Endothelial cell of umbilical vein (primary cell): ENCODE results near the gene GABRR3. TPM values are rescaled to one million over a fixed set of nuclear protein-coding genes. Genes with fewer than 3 reads are reported as not detected.

ENCODE experiments used
- BruUV-seq: library from RNA; stranded (reverse); fragments of 400-500 nt; replicated peaks from 2 replicates; lab custom pipeline; 2021; lab: Mats Ljungman, UMichigan
- CTCF ChIA-PET: fragments of 300-600, 350-600 bp; sonication (Branson Sonifier 250); formaldehyde crosslinking; loops from one replicate; lab custom pipeline; 2021; ENCODE audit warnings: antibody characterized with exemption, inconsistent platforms; lab: Charles Lee
- POLR2A ChIA-PET: fragments of 300-600, 350-600 bp; sonication (Branson Sonifier 250); formaldehyde crosslinking; loops from one replicate; lab custom pipeline; 2021; ENCODE audit warnings: antibody characterized with exemption, inconsistent platforms; lab: Charles Lee
- DNase-seq: peaks from one replicate; pipeline ENCODE4 v3.0.0-alpha.2; 2011; ENCODE audit warnings: low read depth, low spot score
- FAIRE-seq: peaks from 2 replicates; lab custom pipeline; 2011; peaks lifted over from hg19 to GRCh38; lab: Jason Lieb, UNC
- H2AFZ ChIP-seq: 2 replicates; pipeline ENCODE4 v1.6.0; 2012; ENCODE audit warnings: low read depth, low read length, control low read depth, inconsistent platforms
- H3K27ac ChIP-seq: 2 replicates; pipeline ENCODE4 v1.5.1; 2011; ENCODE audit warnings: low read depth, mild to moderate bottlenecking, control low read depth, low read length, moderate library complexity; ENCODE audit not compliant: insufficient read depth
- H3K27me3 ChIP-seq, 2 experiments: 2 replicates each; pipeline versions ENCODE4 v1.6.0 to v1.6.1; 2011; ENCODE audit warnings: low read length in 2 of 2, mixed read lengths in 1 of 2; ENCODE audit not compliant: control insufficient read depth in 2 of 2, insufficient read depth in 2 of 2
- H3K36me3 ChIP-seq, 2 experiments: 2 replicates in 1 of 2; 3 replicates in 1 of 2; pipeline ENCODE4 v1.5.1; 2011; ENCODE audit warnings: low read length in 2 of 2, mild to moderate bottlenecking in 1 of 2, moderate library complexity in 1 of 2; ENCODE audit not compliant: control insufficient read depth in 2 of 2, insufficient read depth in 2 of 2; ENCODE audit errors: extremely low read depth in 1 of 2
- H3K4me1 ChIP-seq: 3 replicates; pipeline ENCODE4 v1.5.1; 2011; ENCODE audit warnings: mild to moderate bottlenecking, low read length; ENCODE audit not compliant: control insufficient read depth, insufficient read depth; ENCODE audit errors: extremely low read depth
- H3K4me2 ChIP-seq: 2 replicates; pipeline ENCODE4 v1.6.1; 2011; ENCODE audit warnings: low read length, control low read depth, mixed read lengths; ENCODE audit not compliant: insufficient read depth
- H3K4me3 ChIP-seq, 3 experiments: fragments of 200-600 bp in 1 of 3; sonication (generic), shearing (Covaris generic) in 1 of 3; replicated peaks in 1 of 3; 2 replicates each; pipeline ENCODE4 v1.5.1; 2011 to 2016; ENCODE audit warnings: control low read depth in 3 of 3, low read length in 3 of 3, mild to moderate bottlenecking in 2 of 3, inconsistent platforms in 1 of 3, low read depth in 1 of 3, moderate library complexity in 1 of 3; ENCODE audit not compliant: insufficient read depth in 1 of 3
- H3K79me2 ChIP-seq: 2 replicates; pipeline ENCODE4 v1.6.0; 2012; ENCODE audit warnings: low read length, inconsistent platforms; ENCODE audit not compliant: control insufficient read depth, insufficient read depth
- H3K9ac ChIP-seq: replicated peaks from 2 replicates; pipeline ENCODE3; 2011; ENCODE audit warnings: low read length, control low read depth; ENCODE audit not compliant: insufficient read depth; ENCODE audit errors: extremely low read depth
- H3K9me1 ChIP-seq: replicated peaks from 3 replicates; pipeline ENCODE4 v1.6.0; 2011; ENCODE audit warnings: mild to moderate bottlenecking, low read length; ENCODE audit not compliant: control insufficient read depth, insufficient read depth; ENCODE audit errors: extremely low read depth
- H3K9me3 ChIP-seq: replicated peaks from 2 replicates; pipeline ENCODE4 v1.5.1; 2012; ENCODE audit warnings: low read length, inconsistent platforms; ENCODE audit not compliant: control insufficient read depth, insufficient read depth
- H4K20me1 ChIP-seq: replicated peaks from 2 replicates; pipeline ENCODE3; 2011; ENCODE audit warnings: mild to moderate bottlenecking, low read length; ENCODE audit not compliant: control insufficient read depth, insufficient read depth; ENCODE audit errors: extremely low read depth
- CTCF ChIP-seq, 2 donors: IDR thresholded peaks; 1 replicate in 1 of 2; 2 replicates in 1 of 2; pipeline ENCODE4 v1.5.1; 2011; ENCODE audit warnings: low read length in 2 of 2, mild to moderate bottlenecking in 2 of 2, moderate library complexity in 2 of 2, control low read depth in 1 of 2, inconsistent platforms in 1 of 2, low read depth in 1 of 2; ENCODE audit not compliant: insufficient read depth in 1 of 2; ENCODE audit errors: extremely low read depth in 1 of 2
- EZH2 ChIP-seq: IDR thresholded peaks from 2 replicates; pipeline ENCODE4 v1.6.1; 2012; ENCODE audit warnings: borderline replicate concordance, low read depth, mild to moderate bottlenecking, moderate library complexity, low read length, inconsistent platforms; ENCODE audit not compliant: severe bottlenecking
- FOS ChIP-seq: IDR thresholded peaks from 2 replicates; pipeline ENCODE4 v1.6.1; 2011; ENCODE audit warnings: mild to moderate bottlenecking, low read length, moderate library complexity, borderline replicate concordance; ENCODE audit not compliant: insufficient read depth
- GATA2 ChIP-seq: IDR thresholded peaks from 2 replicates; pipeline ENCODE4 v1.7.0; 2011; ENCODE audit warnings: low read depth, mild to moderate bottlenecking, moderate library complexity, mixed read lengths, low read length; ENCODE audit not compliant: insufficient read length, insufficient read depth
- JUN ChIP-seq: IDR thresholded peaks from 2 replicates; pipeline ENCODE4 v1.6.1; 2011; ENCODE audit warnings: borderline replicate concordance, low read depth; ENCODE audit not compliant: insufficient read length, insufficient read depth
- MAX ChIP-seq: IDR thresholded peaks from 2 replicates; pipeline ENCODE4 v1.6.1; 2011; ENCODE audit not compliant: insufficient read depth, insufficient read length
- MYC ChIP-seq: IDR thresholded peaks from one replicate; pipeline ENCODE4 v1.6.1; 2011; ENCODE audit warnings: mild to moderate bottlenecking, low read depth, low read length
- POLR2A ChIP-seq: IDR thresholded peaks from 2 replicates; pipeline ENCODE4 v1.6.1; 2012; ENCODE audit warnings: low read depth, mild to moderate bottlenecking, control low read depth, low read length
- POLR2AphosphoS5 ChIP-seq: IDR thresholded peaks from 2 replicates; pipeline ENCODE4 v1.6.1; 2012; ENCODE audit warnings: low read depth, mild to moderate bottlenecking, control low read depth, low read length, moderate library complexity; ENCODE audit not compliant: insufficient read depth
- dilution Hi-C: fragments of 300-500 bp; cut with MboI; formaldehyde crosslinking; loops from one replicate; pipeline ENCODE4 v1.15.0; 2019; ENCODE audit warnings: low sequenced_read_pairs; ENCODE audit not compliant: extremely low pct_ligation_motif_present
- intact Hi-C: fragments of 100-400 bp; cut with micrococcal nuclease; formaldehyde crosslinking; loops from one replicate; pipeline ENCODE4 v1.10.0; 2022
- polyA plus RNA-seq, 4 experiments: library from polyadenylated mRNA; depleted of rRNA in 3 of 4; stranded (reverse) in 3 of 4; unstranded in 1 of 4; fragments of >200 nt; gene quantifications; 2 replicates each; pipeline versions ENCODE4 v1.2.1 to v1.2.3, GENCODE V29; 2011 to 2012; ENCODE audit warnings: missing spikeins in 1 of 4
- total RNA-seq: library from RNA; stranded (reverse); gene quantifications from 2 replicates; pipeline ENCODE4 v1.2.3, GENCODE V29; 2021

Gene GABRR3
- total and polyA plus RNA-seq, 2 donors (not counting 3 experiments of a cell fraction or from before 2014, with no cell fraction given): not detected

- DNase-seq: no peak
- H3K9ac ChIP-seq: no peak overlapping the region
- FAIRE-seq: no peak
- CTCF ChIA-PET: interaction anchor here (0.9 to 1.5 kb wide), 2 partner anchors 9 to 171 kb away, joined by 3 read pairs; partner anchors contain the start of gene CRYBG3
- POLR2A ChIA-PET: no interaction called here
- TF ChIP-seq JUN (no peak), FOS (no peak), POLR2A (no peak), EZH2 (no peak), GATA2 (no peak), MYC (no peak), CTCF (IDR thresholded peaks at IDR 0.05; ENCODE audit: extremely low read depth in 1 of 2, insufficient read depth in 1 of 2, low read depth in 1 of 2, low read length in 2 of 2) (no peak), POLR2AphosphoS5 (no peak), MAX (no peak)
- no peaks in the 10 kb centered on the region for H3K36me3 ChIP-seq
- H3K79me2 ChIP-seq: no peaks in the 10 kb centered on the region
- H3K27ac ChIP-seq: no peak overlapping the region
- no peaks in the 10 kb centered on the region for H3K9me1 ChIP-seq
- intact Hi-C loops: no loop called here
- dilution Hi-C loops: no loop called here
- H3K4me3 ChIP-seq: no peak overlapping the region
- H3K27me3 ChIP-seq: peaks cover 2 to 12% of the 10 kb centered on the region in 2 experiments
- H4K20me1 ChIP-seq: no peaks in the 10 kb centered on the region
- no peaks in the 10 kb centered on the region for H3K9me3 ChIP-seq
- H3K4me2 ChIP-seq: no peak overlapping the region
- H3K4me1 ChIP-seq: no peaks in the 10 kb centered on the region
- H2AFZ ChIP-seq: no peak overlapping the region
- BruUV-seq: no TSS peak
These were observed 42.5 kb downstream of the GABRR3 start for GRCh38 chr3:97992547-97993173.
